ENCODE measurements around the gene FOXP1.

GRCh38 chr3:71006810-71007785 is 576.4 kb downstream of the FOXP1 start:
- peak; percentile 47 for TF ChIP-seq CTCF (IDR thresholded peaks at IDR 0.05; ENCODE audit: low read depth, low read length, poor library complexity, severe bottlenecking)
- no peak for TF ChIP-seq EZH2phosphoT487 (IDR thresholded peaks at IDR 0.05; ENCODE audit: borderline replicate concordance, low read length)
